Hepatocyte (in vitro differentiated cells): Measurements from ENCODE around the gene ATP8A2.

ENCODE experiments used
- CTCF ChIP-seq: fragments of 200-600 bp; sonication (generic); IDR thresholded peaks from 2 replicates; pipeline ENCODE4 v1.5.1; 2016; ENCODE audit warnings: antibody characterized with exemption, mild to moderate bottlenecking; ENCODE audit not compliant: poor library complexity
- EZH2 ChIP-seq: fragments of 200-600 bp; sonication (generic); IDR thresholded peaks from 2 replicates; pipeline ENCODE4 v1.6.1; 2016; ENCODE audit warnings: antibody characterized with exemption, mild to moderate bottlenecking, borderline replicate concordance
- EZH2phosphoT487 ChIP-seq: fragments of 200-600 bp; sonication (generic); IDR thresholded peaks from one replicate; pipeline ENCODE4 v1.6.1; 2018; ENCODE audit warnings: antibody characterized with exemption, mild to moderate bottlenecking, low read depth, moderate library complexity; ENCODE audit not compliant: unreplicated experiment, severe bottlenecking

GRCh38 chr13:25632166-25632888 is 260.6 kb downstream of the ATP8A2 start:
- TF ChIP-seq CTCF, result no peak
- TF ChIP-seq EZH2, result no peak
- TF ChIP-seq EZH2phosphoT487, result no peak
